Dermis microvascular lymphatic vessel endothelial cell (primary cell): ENCODE data around the gene UCKL1. TPM values are rescaled to one million over a fixed set of nuclear protein-coding genes. Genes with fewer than 3 reads are reported as not detected.

Source experiments
- DNase-seq, 2 donors: peaks; one replicate each; pipeline versions ENCODE4 v3.0.0 to v3.0.0-alpha.2; 2010; ENCODE audit warnings: low read depth in 2 of 2
- total RNA-seq: library from RNA; depleted of rRNA; stranded (reverse); fragments of >200 nt; gene quantifications from 2 replicates; pipeline ENCODE4 v1.2.1, GENCODE V29; 2014

The UCKL1 gene
- total RNA-seq, 1 donor from 2014 or later, result 26.6 TPM

DNA sequence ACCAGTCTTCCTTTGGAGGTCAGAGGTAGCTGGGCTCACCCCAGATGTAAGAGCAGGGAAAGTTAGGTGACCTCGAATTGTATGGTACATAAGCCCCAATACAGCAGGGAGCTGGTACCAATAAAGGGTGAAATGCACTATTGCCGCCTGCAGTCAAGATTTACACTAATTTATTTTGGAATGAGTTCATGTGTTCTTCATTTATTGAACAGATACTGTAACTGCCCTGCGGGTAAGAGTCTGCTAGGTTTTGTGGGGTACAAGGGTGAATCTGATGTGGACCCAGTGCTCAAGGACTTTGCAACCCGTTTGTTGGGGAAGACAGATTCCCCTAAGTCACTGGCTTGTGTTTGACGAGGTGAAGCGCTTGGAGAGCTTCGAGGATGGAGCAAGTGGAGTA lies 63.8 kb downstream of the UCKL1 start:
- no peak for DNase-seq

DNA sequence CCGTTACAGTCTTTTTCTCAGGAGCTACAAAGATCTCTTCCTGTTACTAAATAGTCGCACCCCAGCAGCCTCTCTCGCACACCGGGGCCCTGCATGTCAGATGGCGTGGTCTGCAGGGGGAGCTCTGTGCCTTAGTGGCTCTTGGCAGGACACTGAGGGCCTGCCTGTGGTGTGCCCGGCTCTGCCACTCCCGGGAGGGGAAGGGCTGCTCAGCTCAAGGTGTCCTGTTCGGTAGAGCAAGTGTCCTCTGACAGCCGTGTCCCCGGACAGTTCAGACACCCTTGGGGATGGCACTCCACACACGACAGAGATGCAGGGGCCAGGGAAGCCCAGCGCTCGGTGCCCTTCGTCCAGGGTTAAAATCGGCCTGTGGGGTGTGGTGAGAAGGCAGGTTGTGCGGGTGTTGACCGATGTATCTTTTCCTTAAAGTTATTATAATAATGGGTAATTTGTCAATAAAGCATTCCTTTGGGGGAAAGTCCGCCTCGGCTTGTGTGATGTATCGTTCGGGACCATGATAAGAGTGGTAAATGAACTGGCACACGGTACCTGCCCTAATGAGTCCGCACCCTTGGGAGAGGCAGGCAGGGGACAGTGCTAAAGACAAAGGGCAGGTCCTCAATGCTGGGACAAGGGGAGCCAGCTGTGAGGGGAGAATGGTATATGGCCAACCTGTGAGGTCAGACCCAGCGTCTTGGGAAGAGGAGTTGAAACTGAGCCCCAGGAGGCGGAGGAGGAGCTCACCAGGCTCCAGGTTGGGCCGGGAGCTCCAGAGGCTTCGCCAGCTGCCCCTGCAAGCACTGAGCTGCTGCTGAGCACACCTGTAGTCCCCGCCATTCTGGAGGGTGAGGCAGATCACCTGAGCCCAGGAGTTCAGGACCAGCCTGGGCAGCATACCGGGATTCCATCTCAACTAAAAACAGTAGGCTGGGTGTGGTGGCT lies 64.9 kb downstream of the UCKL1 start:
- no peak for DNase-seq

DNA sequence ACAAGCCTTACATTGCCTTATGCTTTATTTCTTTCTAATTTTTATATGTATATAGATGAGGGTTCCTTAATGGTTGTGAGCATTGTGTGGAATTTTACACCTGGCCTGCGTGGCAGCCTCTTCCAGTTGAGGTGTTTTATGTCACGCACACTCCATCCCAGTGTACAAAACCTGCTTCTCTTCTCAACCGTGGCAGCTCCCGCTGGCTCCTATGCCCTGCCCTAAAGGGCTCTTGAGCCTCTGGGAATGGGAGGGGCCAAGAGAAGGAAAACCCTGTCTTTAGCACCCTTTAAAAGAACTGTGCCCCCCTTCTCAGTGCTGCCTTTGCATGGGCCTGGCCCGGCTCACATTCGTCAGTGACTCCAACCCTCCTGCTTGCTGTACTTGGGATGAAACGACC lies 65.6 kb downstream of the UCKL1 start:
- DNase-seq, result no peak

DNA sequence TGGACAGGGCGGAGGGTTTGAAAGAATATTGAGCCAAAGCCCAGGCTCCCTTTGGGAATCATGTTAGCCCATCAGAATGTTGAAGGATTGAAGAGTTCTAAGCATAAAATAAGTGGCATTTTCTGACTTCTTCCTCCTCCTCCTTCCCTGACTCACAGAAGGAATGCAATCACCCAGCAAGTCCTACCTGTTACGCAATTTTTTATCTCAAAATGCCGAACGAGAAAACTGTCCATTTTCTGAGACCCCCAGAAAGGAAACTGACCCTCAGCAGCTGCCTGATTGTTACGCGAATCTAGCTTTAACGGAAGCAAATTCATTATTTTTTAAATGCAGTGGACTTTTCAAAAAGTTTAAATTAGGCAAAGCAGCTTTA lies 66.0 kb downstream of the UCKL1 start:
- DNase-seq, result no peak

Other genes starting within 250 kb of the UCKL1 start
- gene ARFRP1, start 248.4 kb downstream of the UCKL1 start, total RNA-seq, result 22.5 and 38.1 TPM in 2 replicates
- 10.1 and 13.8 TPM in 2 replicates for gene ZGPAT, start 248.4 kb downstream of the UCKL1 start, total RNA-seq
- 0.90 and 1.5 TPM in 2 replicates for gene LIME1, start 219.8 kb downstream of the UCKL1 start, total RNA-seq
- 5.9 and 9.2 TPM in 2 replicates for gene SLC2A4RG, start 216.6 kb downstream of the UCKL1 start, total RNA-seq
- 67.1 and 69.7 TPM in 2 replicates for gene ZBTB46, start 125.2 kb downstream of the UCKL1 start, total RNA-seq
- not detected in 2 replicates for gene ABHD16B, start 94.9 kb downstream of the UCKL1 start, total RNA-seq
- gene TPD52L2, start 91.1 kb downstream of the UCKL1 start, total RNA-seq, result 112 and 178 TPM in 2 replicates
- gene DNAJC5, start 61.3 kb downstream of the UCKL1 start, total RNA-seq, result 67.3 and 89.9 TPM in 2 replicates
- 5.9 and 11.0 TPM in 2 replicates for gene ZNF512B, start 13.5 kb upstream of the UCKL1 start, total RNA-seq
- 2.4 and 5.9 TPM in 2 replicates for gene SAMD10, start 23.2 kb upstream of the UCKL1 start, total RNA-seq
- 40.6 and 49.0 TPM in 2 replicates for gene PRPF6, start 24.7 kb upstream of the UCKL1 start, total RNA-seq
- 5.8 and 6.3 TPM in 2 replicates for gene C20orf204, start 79.8 kb upstream of the UCKL1 start, total RNA-seq
- gene SOX18, start 93.2 kb upstream of the UCKL1 start, total RNA-seq, result 27.2 and 75.7 TPM in 2 replicates
- gene TCEA2, start 106.8 kb upstream of the UCKL1 start, total RNA-seq, result 27.0 and 36.0 TPM in 2 replicates
- 12.8 and 23.0 TPM in 2 replicates for gene RGS19, start 123.1 kb upstream of the UCKL1 start, total RNA-seq
- gene OPRL1, start 123.7 kb upstream of the UCKL1 start, total RNA-seq, result 2.3 and 2.7 TPM in 2 replicates
- gene LKAAEAR1, start 128.0 kb upstream of the UCKL1 start, total RNA-seq, result 0.13 and 0.26 TPM in 2 replicates
- gene NPBWR2, start 151.1 kb upstream of the UCKL1 start, total RNA-seq, result not detected in 2 replicates
- gene MYT1, start 208.0 kb upstream of the UCKL1 start, total RNA-seq, result not detected in 2 replicates